CD4-positive, alpha-beta T cell (primary cell): ENCODE results near the gene SND1. TPM values are rescaled to one million over a fixed set of nuclear protein-coding genes. Genes with fewer than 3 reads are reported as not detected.

ENCODE experiments used
- ATAC-seq: fragments of 200-7000 bp; cut with Tn5 transposase; one replicate; pipeline ENCODE4 v1.10.0; 2022; ENCODE audit warnings: mild to moderate bottlenecking; ENCODE audit not compliant: poor library complexity
- CTCF ChIA-PET: fragments of 350-600 bp; sonication (Branson Sonifier 250); formaldehyde crosslinking; loops from one replicate; lab custom pipeline; 2021; ENCODE audit warnings: antibody characterized with exemption, inconsistent platforms; lab: Charles Lee
- POLR2A ChIA-PET: fragments of 350-600 bp; sonication (Branson Sonifier 250); formaldehyde crosslinking; loops from one replicate; lab custom pipeline; 2021; ENCODE audit warnings: antibody characterized with exemption, inconsistent platforms; lab: Charles Lee
- DNase-seq, 14 experiments: peaks; one replicate each; pipeline ENCODE4 v3.0.0-alpha.2; 2013 to 2020; ENCODE audit warnings: mixed read lengths in 2 of 14
- H3K27ac ChIP-seq, 2 donors: one replicate each; pipeline versions ENCODE4 v1.5.1 to v1.7.0; 2013; ENCODE audit warnings: low read length in 2 of 2, low read depth in 1 of 2, mild to moderate bottlenecking in 1 of 2
- H3K27me3 ChIP-seq, 2 experiments: 1 replicate in 1 of 2; 2 replicates in 1 of 2; pipeline versions ENCODE4 v1.6.1 to v1.7.0; 2013; ENCODE audit warnings: low read length in 2 of 2, control low read depth in 1 of 2, mild to moderate bottlenecking in 1 of 2, moderate library complexity in 1 of 2; ENCODE audit not compliant: insufficient read depth in 2 of 2, control insufficient read depth in 1 of 2
- H3K36me3 ChIP-seq: one replicate; pipeline ENCODE4 v1.6.1; 2013; ENCODE audit warnings: low read length, control low read depth; ENCODE audit not compliant: insufficient read depth
- H3K4me1 ChIP-seq: one replicate; pipeline ENCODE4 v1.6.1; 2013; ENCODE audit warnings: low read length, control low read depth; ENCODE audit not compliant: insufficient read depth
- H3K4me3 ChIP-seq: one replicate; pipeline ENCODE4 v1.5.1; 2013; ENCODE audit warnings: mild to moderate bottlenecking, low read length, moderate library complexity
- H3K9me3 ChIP-seq, 2 experiments: 1 replicate in 1 of 2; 2 replicates in 1 of 2; pipeline versions ENCODE4 v1.6.1 to v1.7.0; 2013; ENCODE audit warnings: low read length in 2 of 2, mild to moderate bottlenecking in 2 of 2, control low read depth in 1 of 2, moderate library complexity in 1 of 2; ENCODE audit not compliant: control insufficient read depth in 1 of 2, insufficient read depth in 1 of 2
- H3K27ac Mint-ChIP-seq: one replicate; pipeline ENCODE4 v1.8.0; 2020; ENCODE audit warnings: mixed read lengths
- H3K27me3 Mint-ChIP-seq: one replicate; pipeline ENCODE4 v1.8.0; 2021; ENCODE audit warnings: mixed read lengths
- H3K36me3 Mint-ChIP-seq: one replicate; pipeline ENCODE4 v1.8.0; 2021; ENCODE audit warnings: low read depth, mixed read lengths
- H3K4me1 Mint-ChIP-seq: one replicate; pipeline ENCODE4 v1.8.0; 2021; ENCODE audit warnings: low read depth, mixed read lengths
- H3K4me3 Mint-ChIP-seq: one replicate; pipeline ENCODE4 v1.8.0; 2020; ENCODE audit warnings: mild to moderate bottlenecking, mixed read lengths
- H3K9me3 Mint-ChIP-seq: one replicate; pipeline ENCODE4 v1.8.0; 2020; ENCODE audit warnings: mixed read lengths
- CTCF ChIP-seq: fragments of 200-600 bp; IDR thresholded peaks from one replicate; pipeline ENCODE4 v1.8.0; 2022; ENCODE audit warnings: antibody characterized with exemption, mild to moderate bottlenecking
- intact Hi-C, 2 experiments: fragments of 100-400 bp; cut with DNase I in 1 of 2; cut with micrococcal nuclease in 1 of 2; formaldehyde crosslinking; loops; one replicate each; pipeline versions ENCODE4 v1.15.1 to v1.9.0; 2023 to 2025; cut with DNase I, micrococcal nuclease
- total RNA-seq, 174 experiments: library from RNA in 2 of 174; stranded (reverse) in 2 of 174; gene quantifications; one replicate each; pipeline ENCODE4 v1.2.3 and lab custom pipeline; 2021 to 2026

Gene SND1
- total RNA-seq, 2 experiments from 2014 or later, result 104 to 113 TPM

- Mint-ChIP-seq H3K36me3 (peaks cover 29% of the 10 kb centered on the region), H3K4me3 (no peak overlapping the region), H3K4me1 (peaks cover 14% of the 10 kb centered on the region), H3K27me3 (no peaks in the 10 kb centered on the region), H3K27ac (no peak overlapping the region), H3K9me3 (no peaks in the 10 kb centered on the region)
- DNase-seq, result no peak
- peaks cover 25% of the 10 kb centered on the region for H3K36me3 ChIP-seq
- POLR2A ChIA-PET, result interaction anchor here (0.5 kb wide), 1 partner anchor 121 kb away, joined by 4 read pairs; no protein-coding TSS in a partner anchor
- H3K9me3 ChIP-seq, result no peaks in the 10 kb centered on the region
- no peak for ATAC-seq
- CTCF ChIA-PET, result no interaction called here
- H3K4me3 ChIP-seq, result no peak overlapping the region
- no peaks in the 10 kb centered on the region for H3K4me1 ChIP-seq
- H3K27ac ChIP-seq, result no peak overlapping the region
- no peaks in the 10 kb centered on the region for H3K27me3 ChIP-seq
- intact Hi-C loops, result no loop called here
- no peak for TF ChIP-seq CTCF
Observed at GRCh38 chr7:127986581-127987521, 334.9 kb downstream of the SND1 start.

GRCh38 chr7:127988751-127989150 is 336.8 kb downstream of the SND1 start:
- Mint-ChIP-seq H3K4me3 (no peak overlapping the region), H3K27me3 (no peaks in the 10 kb centered on the region), H3K36me3 (peaks cover 42% of the 10 kb centered on the region), H3K27ac (no peak overlapping the region), H3K9me3 (no peaks in the 10 kb centered on the region), H3K4me1 (no peaks in the 10 kb centered on the region)
- Histone ChIP-seq H3K4me3 (no peak overlapping the region), H3K36me3 (peaks cover 37% of the 10 kb centered on the region), H3K27ac (no peak overlapping the region), H3K4me1 (no peaks in the 10 kb centered on the region), H3K27me3 (no peaks in the 10 kb centered on the region), H3K9me3 (no peaks in the 10 kb centered on the region)
- ATAC-seq (no peak), DNase-seq (no peak)
- ChIA-PET POLR2A (no interaction called here), CTCF (no interaction called here)
- no peak for TF ChIP-seq CTCF
- intact Hi-C loops, result no loop called here

- TF ChIP-seq CTCF, result no peak
- intact Hi-C loops, result no loop called here
- no peak overlapping the region for H3K4me3 ChIP-seq
- Mint-ChIP-seq H3K36me3 (peaks cover 74% of the 10 kb centered on the region), H3K27me3 (no peaks in the 10 kb centered on the region), H3K9me3 (no peaks in the 10 kb centered on the region), H3K4me3 (no peak overlapping the region), H3K27ac (no peak overlapping the region), H3K4me1 (no peaks in the 10 kb centered on the region)
- no peak overlapping the region for H3K27ac ChIP-seq
- CTCF ChIA-PET, result no interaction called here
- no peak for DNase-seq
- no peaks in the 10 kb centered on the region for H3K9me3 ChIP-seq
- H3K4me1 ChIP-seq, result no peaks in the 10 kb centered on the region
- POLR2A ChIA-PET, result no interaction called here
- H3K36me3 ChIP-seq, result peaks cover 53% of the 10 kb centered on the region
- no peaks in the 10 kb centered on the region for H3K27me3 ChIP-seq
- ATAC-seq, result no peak
Observed at GRCh38 chr7:127993317-127993716, 341.3 kb downstream of the SND1 start.
